ENCODE measurements around the gene LGR4. TPM values are rescaled to one million over a fixed set of nuclear protein-coding genes. Genes with fewer than 3 reads are reported as not detected.

The LGR4 gene
- total and polyA plus RNA-seq, 2 of the 4 experiments (the other 2 are of a cell fraction), result 2.9 to 6.8 TPM

DNA sequence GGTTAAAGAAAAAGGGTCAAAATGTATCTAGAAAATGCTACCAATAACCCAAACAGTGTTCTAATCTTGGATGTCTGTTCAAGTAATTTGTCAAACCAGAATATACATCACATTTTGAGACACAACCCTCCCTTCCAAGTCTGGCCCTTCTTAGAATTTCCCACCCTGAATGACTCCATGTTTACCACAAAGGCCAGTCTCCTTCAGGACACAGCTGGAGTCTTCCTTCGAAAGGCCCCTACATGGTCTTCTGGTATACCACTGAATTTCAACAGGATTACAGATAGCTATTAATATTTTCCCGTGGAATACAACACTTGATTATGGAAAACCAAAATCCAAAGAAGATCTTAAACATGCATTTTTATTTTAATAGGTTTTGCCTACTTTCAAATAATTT, 119.8 kb downstream of the LGR4 start:
- ATAC-seq (ENCODE audit: low read depth), result no peak
- WGBS, 2 experiments (ENCODE audit: extremely low coverage in 2 of 2, insufficient read length in 1 of 2), result no CpG with 5 or more reads among the region's 2 CpGs
- Histone ChIP-seq H2BK5ac (ENCODE audit: low read depth, low read length, poor library complexity, severe bottlenecking) (no peak overlapping the region), H2BK20ac (ENCODE audit: low read depth, low read length) (no peak overlapping the region), H3K9me1 (ENCODE audit: insufficient read depth, low read length) (peaks cover 3% of the 10 kb centered on the region; the same call in 1 of the 2 replicates), H4K8ac (ENCODE audit: low read depth in 2 of 2, low read length in 2 of 2) (no peak overlapping the region), H2BK15ac (ENCODE audit: low read depth, low read length) (no peak overlapping the region), H3K9ac (ENCODE audit: low read depth, low read length) (no peak overlapping the region), H3K4me3 (ENCODE audit: insufficient read depth, low read depth, low read length) (no peak overlapping the region), H2AK9ac (replicated peaks; ENCODE audit: low read depth, low read length, poor library complexity) (no peak overlapping the region), H3K27me3 (ENCODE audit: control insufficient read depth, insufficient read depth, low read length) (no peaks in the 10 kb centered on the region), H3K79me1 (ENCODE audit: low read depth in 1 of 2, low read length in 2 of 2) (no peaks in the 10 kb centered on the region; a peak in 2 of 4 replicates), H2AFZ (replicated peaks; ENCODE audit: low read length, poor library complexity) (no peak overlapping the region), H2BK120ac (ENCODE audit: low read depth, low read length) (no peak overlapping the region), H3K18ac (ENCODE audit: low read depth, low read length) (no peak overlapping the region), H3K4me2 (ENCODE audit: low read depth, low read length) (no peak overlapping the region), H3K14ac (replicated peaks; ENCODE audit: low read depth, low read length) (no peak overlapping the region), H4K20me1 (ENCODE audit: insufficient read depth, low read length) (no peaks in the 10 kb centered on the region), H3K9me3 (ENCODE audit: control insufficient read depth, insufficient read depth, low read length) (no peaks in the 10 kb centered on the region), H4K5ac (ENCODE audit: low read depth, low read length) (no peak overlapping the region), H3K56ac (ENCODE audit: extremely low read depth, insufficient read depth, low read length) (no peak overlapping the region), H3K27ac (ENCODE audit: insufficient read depth, low read length) (no peak overlapping the region), H3K4ac (ENCODE audit: low read depth, low read length) (no peak overlapping the region), H3K23ac (ENCODE audit: low read depth, low read length) (no peak overlapping the region), H2AK5ac (ENCODE audit: low read depth, low read length) (no peak overlapping the region), H3K36me3 (ENCODE audit: control insufficient read depth, insufficient read depth, low read length) (peaks cover 2% of the 10 kb centered on the region; the same call in 1 of the 2 replicates), H3K4me1 (ENCODE audit: control insufficient read depth, insufficient read depth, low read length) (peaks cover 3% of the 10 kb centered on the region; the same call in 1 of the 2 replicates), H4K91ac (ENCODE audit: insufficient read depth, low read depth, low read length) (no peak overlapping the region)
- in situ Hi-C loops (cut with MboI; ENCODE audit: low sequenced_read_pairs), result no loop called here
- POLR2A ChIA-PET (ENCODE audit: unreplicated experiment), result no interaction called here
- CTCF ChIA-PET, result no interaction called here
- intact Hi-C loops (cut with micrococcal nuclease), result no loop called here
- TF ChIP-seq CHD1 (IDR thresholded peaks at IDR 0.05; ENCODE audit: low read depth, low read length) (no peak), MAZ (IDR thresholded peaks at IDR 0.05; ENCODE audit: borderline replicate concordance, low read depth, low read length) (no peak), NFE2L2 (IDR thresholded peaks at IDR 0.05; ENCODE audit: low read depth, low read length) (no peak), CEBPB (IDR thresholded peaks at IDR 0.05; ENCODE audit: low read depth, low read length) (no peak), RFX5 (IDR thresholded peaks at IDR 0.05; ENCODE audit: low read depth, low read length) (no peak), SMC3 (IDR thresholded peaks at IDR 0.05; ENCODE audit: low read depth, low read length) (no peak), POLR2A (IDR thresholded peaks at IDR 0.05; ENCODE audit: low read depth, low read length) (no peak), FOS (IDR thresholded peaks at IDR 0.05; ENCODE audit: low read depth, low read length) (no peak), MAFK (IDR thresholded peaks at IDR 0.05; ENCODE audit: low read depth, low read length) (no peak)
- TF ChIP-seq, protein P1, sequence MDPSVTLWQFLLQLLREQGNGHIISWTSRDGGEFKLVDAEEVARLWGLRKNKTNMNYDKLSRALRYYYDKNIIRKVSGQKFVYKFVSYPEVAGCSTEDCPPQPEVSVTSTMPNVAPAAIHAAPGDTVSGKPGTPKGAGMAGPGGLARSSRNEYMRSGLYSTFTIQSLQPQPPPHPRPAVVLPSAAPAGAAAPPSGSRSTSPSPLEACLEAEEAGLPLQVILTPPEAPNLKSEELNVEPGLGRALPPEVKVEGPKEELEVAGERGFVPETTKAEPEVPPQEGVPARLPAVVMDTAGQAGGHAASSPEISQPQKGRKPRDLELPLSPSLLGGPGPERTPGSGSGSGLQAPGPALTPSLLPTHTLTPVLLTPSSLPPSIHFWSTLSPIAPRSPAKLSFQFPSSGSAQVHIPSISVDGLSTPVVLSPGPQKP (IDR thresholded peaks at IDR 0.05; ENCODE audit: borderline replicate concordance, low read depth, low read length), result no peak
- DNase-seq, result no peak
- dilution Hi-C loops (cut with HindIII; ENCODE audit: low sequenced_read_pairs, unreplicated experiment), result no loop called here
- no TSS peak for BruUV-seq (replicated peaks)

Data from IMR-90 (cell line).